PFSK-1 (cell line): ENCODE measurements around the gene PCDH10.

Experiments used
- FOXP2 ChIP-seq: optimal IDR thresholded peaks from 2 replicates; pipeline ENCODE3; 2011; ENCODE audit warnings: borderline replicate concordance, control low read depth, inconsistent platforms; ENCODE audit not compliant: insufficient read depth; ENCODE audit errors: extremely low read length, extremely low read depth
- POLR2AphosphoS5 ChIP-seq: IDR thresholded peaks from 2 replicates; pipeline ENCODE4 v1.6.1; 2012; ENCODE audit warnings: low read depth, mild to moderate bottlenecking, control low read depth, low read length, moderate library complexity
- SIN3A ChIP-seq: IDR thresholded peaks from 2 replicates; pipeline ENCODE4 v1.6.1; 2012; ENCODE audit warnings: mild to moderate bottlenecking, low read length, moderate library complexity, borderline replicate concordance; ENCODE audit not compliant: insufficient read depth
- TAF1 ChIP-seq: IDR thresholded peaks from 2 replicates; pipeline ENCODE4 v1.6.1; 2012; ENCODE audit warnings: low read length, control low read depth, borderline replicate concordance; ENCODE audit not compliant: insufficient read depth
- TF ChIP-seq, protein P1 (sequence below), 2 experiments: IDR thresholded peaks; 2 replicates each; pipeline versions ENCODE4 v1.6.1 to v1.8.0; 2011 to 2012; ENCODE audit warnings: low read depth in 2 of 2, low read length in 2 of 2, control low read depth in 1 of 2, inconsistent platforms in 1 of 2, mild to moderate bottlenecking in 1 of 2, moderate library complexity in 1 of 2; ENCODE audit not compliant: insufficient read depth in 1 of 2

PCDH10 gene

DNA sequence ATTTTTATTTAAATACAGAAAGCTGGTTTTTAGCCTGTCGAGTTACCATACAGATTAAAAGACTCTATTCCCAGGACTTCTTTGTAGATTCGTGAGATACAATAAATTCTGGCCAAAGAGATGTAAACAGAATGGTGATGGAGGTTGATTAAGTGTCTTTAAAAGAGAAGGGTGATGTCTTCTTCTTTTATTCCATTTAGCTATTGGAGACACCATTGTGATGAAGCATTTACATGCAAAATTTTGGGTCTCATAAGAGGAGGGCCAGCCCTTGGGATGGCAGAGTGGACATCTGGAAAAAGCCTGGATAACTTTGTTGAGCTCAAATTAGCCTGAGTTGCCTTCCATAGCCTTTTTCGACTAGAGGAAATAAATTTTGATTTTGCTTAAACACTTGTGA is 21.6 kb upstream of the PCDH10 start:
- no peak for TF ChIP-seq TAF1
- TF ChIP-seq POLR2AphosphoS5 = no peak
- TF ChIP-seq FOXP2 = no peak

DNA sequence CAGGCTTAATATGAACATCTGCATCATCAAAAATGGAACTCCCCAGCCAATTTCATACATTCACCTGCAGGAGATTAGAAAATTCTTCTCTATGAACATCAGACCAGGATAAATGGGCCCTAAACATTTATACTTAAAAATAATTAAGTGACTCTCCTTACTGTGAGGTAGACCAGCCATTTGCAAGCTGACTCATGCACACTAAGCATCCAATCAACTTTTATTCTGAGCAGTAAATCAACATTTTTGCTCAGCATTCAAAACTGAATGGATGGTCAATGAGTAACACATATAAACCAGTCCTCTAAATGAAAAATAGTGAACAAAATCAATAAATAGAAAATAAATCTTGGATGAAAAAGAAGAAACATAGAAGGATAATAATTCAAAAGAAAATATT is 19.9 kb upstream of the PCDH10 start:
- TF ChIP-seq FOXP2 (no peak), TAF1 (no peak)

- TF ChIP-seq SIN3A = no peak
These were observed 18.9 kb upstream of the PCDH10 start for GRCh38 chr4:133130171-133130570.

DNA sequence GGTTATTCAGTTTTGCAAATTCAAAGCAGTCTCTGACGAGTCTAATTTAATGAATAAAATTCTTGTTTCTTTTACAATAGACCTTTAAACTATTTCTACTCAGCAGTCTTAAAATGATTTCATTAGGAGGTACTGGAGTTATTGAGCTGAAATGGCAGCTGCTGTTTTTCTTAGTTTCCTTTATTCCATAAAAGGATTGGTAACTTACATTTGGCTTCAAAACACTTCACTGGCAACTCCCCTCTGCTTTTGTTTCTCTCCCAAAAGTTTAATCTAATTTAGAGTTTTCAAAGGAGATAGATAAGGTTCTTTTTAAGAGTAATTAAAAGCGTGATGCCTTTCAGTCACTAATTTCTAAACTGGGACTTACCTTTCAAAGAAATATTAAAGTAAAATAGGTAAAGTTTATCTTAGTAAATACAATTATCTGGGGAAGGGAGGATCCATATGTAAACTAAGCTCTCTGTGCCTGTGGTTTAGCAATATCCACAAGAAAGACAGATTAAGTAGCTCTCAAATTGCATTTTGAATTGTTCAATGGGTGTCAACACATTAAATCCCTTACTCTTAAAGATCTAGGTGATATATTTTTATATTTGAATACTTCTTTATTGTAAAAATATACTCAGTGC is 17.1 kb upstream of the PCDH10 start:
- TF ChIP-seq FOXP2 = no peak
- TF ChIP-seq SIN3A = no peak
- TF ChIP-seq, protein P1, sequence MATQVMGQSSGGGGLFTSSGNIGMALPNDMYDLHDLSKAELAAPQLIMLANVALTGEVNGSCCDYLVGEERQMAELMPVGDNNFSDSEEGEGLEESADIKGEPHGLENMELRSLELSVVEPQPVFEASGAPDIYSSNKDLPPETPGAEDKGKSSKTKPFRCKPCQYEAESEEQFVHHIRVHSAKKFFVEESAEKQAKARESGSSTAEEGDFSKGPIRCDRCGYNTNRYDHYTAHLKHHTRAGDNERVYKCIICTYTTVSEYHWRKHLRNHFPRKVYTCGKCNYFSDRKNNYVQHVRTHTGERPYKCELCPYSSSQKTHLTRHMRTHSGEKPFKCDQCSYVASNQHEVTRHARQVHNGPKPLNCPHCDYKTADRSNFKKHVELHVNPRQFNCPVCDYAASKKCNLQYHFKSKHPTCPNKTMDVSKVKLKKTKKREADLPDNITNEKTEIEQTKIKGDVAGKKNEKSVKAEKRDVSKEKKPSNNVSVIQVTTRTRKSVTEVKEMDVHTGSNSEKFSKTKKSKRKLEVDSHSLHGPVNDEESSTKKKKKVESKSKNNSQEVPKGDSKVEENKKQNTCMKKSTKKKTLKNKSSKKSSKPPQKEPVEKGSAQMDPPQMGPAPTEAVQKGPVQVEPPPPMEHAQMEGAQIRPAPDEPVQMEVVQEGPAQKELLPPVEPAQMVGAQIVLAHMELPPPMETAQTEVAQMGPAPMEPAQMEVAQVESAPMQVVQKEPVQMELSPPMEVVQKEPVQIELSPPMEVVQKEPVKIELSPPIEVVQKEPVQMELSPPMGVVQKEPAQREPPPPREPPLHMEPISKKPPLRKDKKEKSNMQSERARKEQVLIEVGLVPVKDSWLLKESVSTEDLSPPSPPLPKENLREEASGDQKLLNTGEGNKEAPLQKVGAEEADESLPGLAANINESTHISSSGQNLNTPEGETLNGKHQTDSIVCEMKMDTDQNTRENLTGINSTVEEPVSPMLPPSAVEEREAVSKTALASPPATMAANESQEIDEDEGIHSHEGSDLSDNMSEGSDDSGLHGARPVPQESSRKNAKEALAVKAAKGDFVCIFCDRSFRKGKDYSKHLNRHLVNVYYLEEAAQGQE (IDR thresholded peaks at IDR 0.05; ENCODE audit: insufficient read depth in 1 of 2, low read depth in 2 of 2, low read length in 2 of 2) = no peak
- TF ChIP-seq TAF1 = no peak
- TF ChIP-seq POLR2AphosphoS5 = no peak

DNA sequence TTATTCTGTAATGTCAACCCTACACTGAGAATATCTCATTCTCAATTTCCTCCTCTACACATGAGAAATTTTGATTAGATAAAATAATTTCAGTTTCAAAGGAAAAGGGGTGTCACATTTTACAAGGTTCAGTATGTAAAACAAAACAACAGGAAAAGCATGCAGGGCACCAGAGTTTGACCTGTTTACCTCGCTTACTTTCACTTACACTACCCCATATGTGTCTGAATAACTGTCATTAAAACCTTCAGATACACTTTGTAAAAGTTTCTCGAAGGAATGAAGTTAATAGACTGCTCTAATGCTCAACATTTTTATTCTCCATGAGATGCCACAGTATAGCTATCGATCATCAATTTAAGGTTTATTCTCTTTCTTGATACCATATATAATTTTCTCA is 12.3 kb upstream of the PCDH10 start:
- no peak for TF ChIP-seq TAF1
- no peak for TF ChIP-seq FOXP2
- no peak for TF ChIP-seq POLR2AphosphoS5
- TF ChIP-seq, protein P1 (IDR thresholded peaks at IDR 0.05; ENCODE audit: insufficient read depth in 1 of 2, low read depth in 2 of 2, low read length in 2 of 2) = no peak
- TF ChIP-seq SIN3A = no peak

GRCh38 chr4:133137571-133137970 is 11.5 kb upstream of the PCDH10 start:
- TF ChIP-seq SIN3A = no peak
- TF ChIP-seq, protein P1 (IDR thresholded peaks at IDR 0.05; ENCODE audit: insufficient read depth in 1 of 2, low read depth in 2 of 2, low read length in 2 of 2) = no peak
- no peak for TF ChIP-seq POLR2AphosphoS5
- no peak for TF ChIP-seq TAF1
- no peak for TF ChIP-seq FOXP2

- TF ChIP-seq POLR2AphosphoS5 (no peak), SIN3A (no peak), TAF1 (no peak), FOXP2 (no peak)
- TF ChIP-seq, protein P1 (IDR thresholded peaks at IDR 0.05; ENCODE audit: insufficient read depth in 1 of 2, low read depth in 2 of 2, low read length in 2 of 2) = no peak
These were observed 5.2 kb upstream of the PCDH10 start for GRCh38 chr4:133143775-133144430.
